ENCODE measurements around the gene HOXC11.

- TF ChIP-seq CTCF (IDR thresholded peaks at IDR 0.05) (no peak), POLR2AphosphoS5 (IDR thresholded peaks at IDR 0.05) (no peak)
Observed at GRCh38 chr12:53951577-53952334, 21.2 kb upstream of the HOXC11 start.

All from sigmoid colon (tissue), 4 donors.